ENCODE data around the gene JAZF1.

DNA sequence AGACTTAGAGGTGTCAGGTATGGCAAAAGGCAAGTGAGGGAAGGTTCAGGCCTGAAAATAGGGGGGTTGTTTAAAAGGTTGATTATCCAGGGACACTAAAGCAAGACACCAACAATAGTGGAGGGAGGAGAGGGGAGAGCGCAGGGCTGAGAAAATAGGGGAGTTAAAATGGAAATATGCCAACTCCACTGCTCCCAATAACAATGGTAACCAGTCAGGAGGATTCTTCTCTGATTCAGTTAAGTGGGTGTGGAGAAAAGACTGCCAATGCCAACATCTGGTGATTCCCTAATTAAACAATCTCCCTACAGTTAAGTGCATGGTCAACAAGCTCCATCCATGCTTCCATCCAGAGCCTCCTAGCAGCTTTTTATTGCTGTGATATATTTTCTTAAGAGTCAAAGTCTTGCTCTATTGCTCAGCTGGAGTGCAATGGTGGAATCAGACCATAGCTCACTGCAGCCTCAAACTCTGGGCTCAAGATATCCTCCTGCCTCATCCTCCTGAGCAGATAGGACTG, 183.3 kb downstream of the JAZF1 start:
- TF ChIP-seq CTCF (IDR thresholded peaks at IDR 0.05) (no peak), POLR2A (IDR thresholded peaks at IDR 0.05) (no peak), POLR2AphosphoS5 (IDR thresholded peaks at IDR 0.05) (no peak)

Measured in breast epithelium (tissue), 3 donors.